H9 (cell line): Measurements from ENCODE around the gene CDKN2D. TPM values are rescaled to one million over a fixed set of nuclear protein-coding genes. Genes with fewer than 3 reads are reported as not detected.

Experiments used
- DNase-seq: peaks from one replicate; pipeline ENCODE4 v3.0.0-alpha.2; 2017
- H2AFZ ChIP-seq: one replicate; pipeline ENCODE4 v1.6.1; 2013; ENCODE audit warnings: mild to moderate bottlenecking, low read length, control low read depth, moderate library complexity
- H2AK5ac ChIP-seq: 2 replicates; pipeline ENCODE4 v1.6.1; 2013; ENCODE audit warnings: low read length, control low read depth, mixed read lengths; ENCODE audit not compliant: insufficient read length
- H2BK120ac ChIP-seq: one replicate; pipeline ENCODE4 v1.6.1; 2013; ENCODE audit warnings: low read depth, mild to moderate bottlenecking, low read length, control low read depth, inconsistent platforms; ENCODE audit not compliant: poor library complexity, severe bottlenecking
- H2BK12ac ChIP-seq: 2 replicates; pipeline ENCODE4 v1.6.1; 2013; ENCODE audit warnings: low read length, control low read depth, mixed read lengths, low read depth; ENCODE audit not compliant: insufficient read length
- H2BK15ac ChIP-seq: 2 replicates; pipeline ENCODE4 v1.6.1; 2013; ENCODE audit warnings: low read depth, low read length, control low read depth
- H2BK20ac ChIP-seq: one replicate; pipeline ENCODE4 v1.6.1; 2013; ENCODE audit warnings: low read depth, mild to moderate bottlenecking, low read length, control low read depth, inconsistent platforms; ENCODE audit not compliant: poor library complexity, severe bottlenecking
- H2BK5ac ChIP-seq: 2 replicates; pipeline ENCODE4 v1.6.1; 2013; ENCODE audit warnings: low read length, control low read depth, mixed read lengths; ENCODE audit not compliant: insufficient read length
- H3K14ac ChIP-seq: 2 replicates; pipeline ENCODE4 v1.6.1; 2013; ENCODE audit warnings: low read length, control low read depth; ENCODE audit not compliant: insufficient read depth
- H3K18ac ChIP-seq: 2 replicates; pipeline ENCODE4 v1.6.1; 2013; ENCODE audit warnings: low read depth, mild to moderate bottlenecking, mixed read lengths, low read length, control low read depth; ENCODE audit not compliant: insufficient read length
- H3K23ac ChIP-seq: 2 replicates; pipeline ENCODE4 v1.6.1; 2013; ENCODE audit warnings: low read length, control low read depth, mixed read lengths, low read depth; ENCODE audit not compliant: insufficient read length
- H3K23me2 ChIP-seq: 2 replicates; pipeline ENCODE4 v1.6.1; 2013; ENCODE audit warnings: low read depth, mild to moderate bottlenecking, mixed read lengths, low read length, control low read depth; ENCODE audit not compliant: insufficient read length, poor library complexity, severe bottlenecking
- H3K27ac ChIP-seq: 2 replicates; pipeline ENCODE4 v1.5.1; 2013; ENCODE audit warnings: low read length, control low read depth, mixed read lengths, low read depth; ENCODE audit not compliant: insufficient read length
- H3K27me3 ChIP-seq: 2 replicates; pipeline ENCODE4 v1.6.1; 2013; ENCODE audit warnings: low read length, control low read depth, inconsistent platforms; ENCODE audit not compliant: insufficient read depth
- H3K4ac ChIP-seq: 2 replicates; pipeline ENCODE4 v1.6.1; 2013; ENCODE audit warnings: low read depth, mild to moderate bottlenecking, control low read depth, inconsistent platforms, low read length, moderate library complexity
- H3K4me1 ChIP-seq: 2 replicates; pipeline ENCODE4 v1.6.1; 2013; ENCODE audit warnings: low read length, control low read depth, inconsistent platforms; ENCODE audit not compliant: insufficient read depth
- H3K4me2 ChIP-seq: 2 replicates; pipeline ENCODE4 v1.6.1; 2013; ENCODE audit warnings: low read length, control low read depth, mixed read lengths; ENCODE audit not compliant: insufficient read length, insufficient read depth
- H3K56ac ChIP-seq: 2 replicates; pipeline ENCODE4 v1.6.1; 2013; ENCODE audit warnings: low read depth, mild to moderate bottlenecking, mixed read lengths, low read length, control low read depth; ENCODE audit not compliant: insufficient read length
- H3K79me1 ChIP-seq: 2 replicates; pipeline ENCODE4 v1.6.1; 2013; ENCODE audit warnings: low read depth, mild to moderate bottlenecking, moderate library complexity, low read length, control low read depth, inconsistent platforms; ENCODE audit not compliant: insufficient read depth, poor library complexity, severe bottlenecking
- H3K79me2 ChIP-seq: 2 replicates; pipeline ENCODE4 v1.6.1; 2013; ENCODE audit warnings: low read length, control low read depth, inconsistent platforms; ENCODE audit not compliant: insufficient read depth
- H3K9ac ChIP-seq: 2 replicates; pipeline ENCODE4 v1.6.1; 2013; ENCODE audit warnings: low read length, control low read depth, mixed read lengths; ENCODE audit not compliant: insufficient read length; ENCODE audit errors: extremely low read depth
- H3K9me3 ChIP-seq: one replicate; pipeline ENCODE4 v1.6.1; 2013; ENCODE audit warnings: low read depth, low read length, inconsistent platforms; ENCODE audit not compliant: control insufficient read depth
- H3T11ph ChIP-seq: one replicate; pipeline ENCODE4 v1.6.1; 2013; ENCODE audit warnings: mild to moderate bottlenecking, low read length, control low read depth, inconsistent platforms
- H4K20me1 ChIP-seq: one replicate; pipeline ENCODE4 v1.6.1; 2013; ENCODE audit not compliant: control insufficient read depth, insufficient read length, insufficient read depth
- H4K5ac ChIP-seq: 2 replicates; pipeline ENCODE4 v1.6.1; 2013; ENCODE audit warnings: low read depth, mild to moderate bottlenecking, mixed read lengths, low read length, control low read depth; ENCODE audit not compliant: insufficient read length
- H4K8ac ChIP-seq: replicated peaks from 2 replicates; pipeline ENCODE4 v1.6.1; 2013; ENCODE audit warnings: low read length, control low read depth, mixed read lengths, low read depth; ENCODE audit not compliant: insufficient read length
- H4K91ac ChIP-seq: 2 replicates; pipeline ENCODE4 v1.6.1; 2013; ENCODE audit warnings: low read depth, mild to moderate bottlenecking, moderate library complexity, mixed read lengths, low read length, control low read depth; ENCODE audit not compliant: insufficient read length
- H3K27ac Mint-ChIP-seq, 3 experiments: 2 replicates in 2 of 3; 3 replicates in 1 of 3; pipeline ENCODE4 v1.8.0; 2020 to 2021; ENCODE audit warnings: mixed read lengths in 3 of 3, mild to moderate bottlenecking in 1 of 3, moderate library complexity in 1 of 3
- H3K27me3 Mint-ChIP-seq: 2 replicates; pipeline ENCODE4 v1.8.0; 2021; ENCODE audit warnings: low read depth, mild to moderate bottlenecking, moderate library complexity, mixed read lengths
- H3K36me3 Mint-ChIP-seq, 3 experiments: 2 replicates in 2 of 3; 3 replicates in 1 of 3; pipeline ENCODE4 v1.8.0; 2020 to 2021; ENCODE audit warnings: low read depth in 3 of 3, mixed read lengths in 3 of 3; ENCODE audit not compliant: insufficient read depth in 1 of 3
- H3K4me1 Mint-ChIP-seq, 2 experiments: 2 replicates each; pipeline ENCODE4 v1.8.0; 2020; ENCODE audit warnings: mixed read lengths in 2 of 2
- H3K4me3 Mint-ChIP-seq, 2 experiments: 2 replicates in 1 of 2; 3 replicates in 1 of 2; pipeline ENCODE4 v1.8.0; 2020 to 2021; ENCODE audit warnings: mild to moderate bottlenecking in 2 of 2, mixed read lengths in 2 of 2, moderate library complexity in 1 of 2
- H3K9me3 Mint-ChIP-seq, 2 experiments: 2 replicates in 1 of 2; 3 replicates in 1 of 2; pipeline ENCODE4 v1.8.0; 2020; ENCODE audit warnings: mild to moderate bottlenecking in 2 of 2, mixed read lengths in 2 of 2, moderate library complexity in 1 of 2
- CTCF ChIP-seq: fragments of 200-600 bp; sonication (generic); conservative IDR thresholded peaks from 3 replicates; pipeline ENCODE4 v1.8.0; 2021; ENCODE audit warnings: antibody characterized with exemption, mild to moderate bottlenecking
- WGBS: extraction: QIAGEN DNeasy Blood & Tissue Kit; methylation state at CpG from one replicate; pipeline ENCODE4 v1.1.7; 2013; ENCODE audit warnings: missing lambda C conversion rate, low lambda C conversion rate, mixed read lengths; ENCODE audit not compliant: insufficient read length; ENCODE audit errors: extremely low coverage; 5-methylcytosine and 5-hydroxymethylcytosine counted together
- total RNA-seq: library from RNA; stranded (reverse); gene quantifications from 2 replicates; pipeline ENCODE4 v1.2.1, GENCODE V29; 2021

Gene CDKN2D
- total RNA-seq, 1 experiment from 2014 or later: 2.8 TPM

- H3K27me3 Mint-ChIP-seq: peaks cover 18% of the 10 kb centered on the region
- no CpG with 5 or more reads among the region's 11 CpGs for WGBS
- H3K79me2 ChIP-seq: no peaks in the 10 kb centered on the region
These were observed 31.1 kb downstream of the CDKN2D start for GRCh38 chr19:10537668-10538067.

More at GRCh38 chr19:10537668-10538067, 31.1 kb downstream of the CDKN2D start:
- Histone ChIP-seq H4K91ac (no peak overlapping the region), H3K27ac (no peak overlapping the region), H2BK5ac (no peak overlapping the region), H2BK12ac (no peak overlapping the region), H2BK20ac (no peak overlapping the region), H3K4me1 (no peaks in the 10 kb centered on the region), H3K18ac (no peak overlapping the region), H3T11ph (no peak overlapping the region), H4K20me1 (no peaks in the 10 kb centered on the region), H2AFZ (no peak overlapping the region), H3K79me1 (no peaks in the 10 kb centered on the region), H3K27me3 (no peaks in the 10 kb centered on the region), H3K14ac (no peak overlapping the region), H2BK120ac (no peak overlapping the region), H3K4me2 (no peak overlapping the region), H3K56ac (no peak overlapping the region), H3K4ac (no peak overlapping the region), H3K9me3 (no peaks in the 10 kb centered on the region), H4K5ac (no peak overlapping the region), H3K23me2 (no peaks in the 10 kb centered on the region), H3K9ac (no peak overlapping the region), H2BK15ac (no peak overlapping the region), H3K23ac (no peak overlapping the region), H2AK5ac (no peak overlapping the region), H4K8ac (no peak overlapping the region)
- Mint-ChIP-seq H3K36me3 (no peaks in the 10 kb centered on the region), H3K9me3 (no peaks in the 10 kb centered on the region), H3K27ac (no peak overlapping the region), H3K4me3 (no peak overlapping the region), H3K4me1 (no peaks in the 10 kb centered on the region)
- no peak for TF ChIP-seq CTCF
- DNase-seq: no peak
